ENCODE results near the gene CCDC13.

Gene CCDC13

GRCh38 chr3:42732829-42733459 lies 40.1 kb downstream of the CCDC13 start:
- no peak for DNase-seq

GRCh38 chr3:42732196-42732828 lies 40.7 kb downstream of the CCDC13 start:
- DNase-seq, result no peak

- DNase-seq, result no peak
Measured at GRCh38 chr3:42731476-42732195, 41.4 kb downstream of the CCDC13 start.

- no peak for DNase-seq
Measured at GRCh38 chr3:42730706-42731420, 42.2 kb downstream of the CCDC13 start.

- DNase-seq, result no peak
Measured at GRCh38 chr3:42730294-42730693, 42.8 kb downstream of the CCDC13 start.

- DNase-seq, result no peak
Measured at GRCh38 chr3:42729404-42730145, 43.5 kb downstream of the CCDC13 start.

- DNase-seq, result no peak
Measured at GRCh38 chr3:42728668-42729364, 44.2 kb downstream of the CCDC13 start.

GRCh38 chr3:42728056-42728455 lies 45.0 kb downstream of the CCDC13 start:
- no peak for DNase-seq

GRCh38 chr3:42725454-42725853 lies 47.6 kb downstream of the CCDC13 start:
- no peak for DNase-seq

GRCh38 chr3:42723219-42723618 lies 49.8 kb downstream of the CCDC13 start:
- DNase-seq, result no peak
